GM15510 (cell line): ENCODE measurements around the gene KDR.

Experiments
- POLR2A ChIP-seq: IDR thresholded peaks from 3 replicates; pipeline ENCODE4 v1.6.1; 2011; ENCODE audit warnings: borderline replicate concordance; ENCODE audit not compliant: insufficient read length; ENCODE audit errors: extremely low read depth

The KDR gene

DNA sequence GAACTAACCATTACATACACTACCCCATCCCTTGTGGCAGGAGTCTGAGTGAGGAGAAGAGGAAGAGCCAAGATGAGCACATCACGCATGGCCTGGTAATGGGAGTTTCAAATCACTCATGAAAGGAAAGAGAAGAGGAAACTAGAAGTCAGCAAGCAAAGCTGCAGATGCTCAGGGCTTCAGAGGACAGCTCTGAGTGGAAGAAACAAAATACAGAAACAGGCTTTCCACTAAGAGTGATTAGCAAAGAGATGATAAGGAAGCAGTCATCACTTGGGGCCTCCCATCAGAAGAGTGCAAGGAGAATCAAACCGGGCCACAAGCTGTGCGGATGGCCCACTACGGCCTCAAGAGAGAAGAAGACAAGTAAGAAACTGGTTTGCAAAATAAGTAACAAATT, 25.6 kb downstream of the KDR start:
- TF ChIP-seq POLR2A = no peak

GRCh38 chr4:55098456-55099204, 26.8 kb downstream of the KDR start:
- TF ChIP-seq POLR2A = no peak

DNA sequence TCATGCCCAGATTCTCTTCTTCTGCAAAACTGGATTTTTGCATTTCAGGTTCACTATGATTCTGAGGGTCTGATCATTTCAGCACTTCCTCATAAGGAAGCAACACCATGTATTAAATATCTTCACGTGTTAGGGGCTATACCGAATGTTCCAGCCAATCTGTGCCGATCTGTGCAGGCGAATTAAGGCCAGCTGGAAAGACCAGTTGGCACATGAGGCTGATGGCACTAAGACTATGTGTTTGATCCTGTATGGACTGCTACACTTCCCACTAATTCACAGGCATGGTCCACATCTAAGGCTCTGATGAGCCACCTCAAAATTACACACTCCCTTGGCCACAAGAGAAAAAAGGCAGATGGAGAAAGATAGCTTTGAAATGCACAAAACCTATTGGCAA, 28.8 kb downstream of the KDR start:
- TF ChIP-seq POLR2A = no peak

DNA sequence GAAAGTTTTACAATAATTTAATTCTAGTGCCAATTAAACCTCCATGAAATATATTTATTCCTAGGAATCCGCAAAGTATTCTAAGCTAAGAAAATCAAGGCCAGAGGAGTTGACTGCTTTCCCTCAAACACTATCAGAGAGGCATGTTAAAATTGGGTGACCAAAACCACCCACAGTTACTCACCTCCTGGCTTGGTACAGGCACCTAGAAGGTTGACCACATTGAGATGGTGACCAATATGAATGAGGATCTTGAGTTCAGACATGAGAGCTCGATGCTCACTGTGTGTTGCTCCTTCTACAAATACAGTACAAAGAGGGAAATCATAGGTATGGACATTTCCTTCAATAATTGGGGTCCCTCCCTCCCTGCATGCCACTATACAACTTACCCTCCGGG, 29.4 kb downstream of the KDR start:
- TF ChIP-seq POLR2A = no peak

GRCh38 chr4:55092504-55092903, 32.9 kb downstream of the KDR start:
- no peak for TF ChIP-seq POLR2A

DNA sequence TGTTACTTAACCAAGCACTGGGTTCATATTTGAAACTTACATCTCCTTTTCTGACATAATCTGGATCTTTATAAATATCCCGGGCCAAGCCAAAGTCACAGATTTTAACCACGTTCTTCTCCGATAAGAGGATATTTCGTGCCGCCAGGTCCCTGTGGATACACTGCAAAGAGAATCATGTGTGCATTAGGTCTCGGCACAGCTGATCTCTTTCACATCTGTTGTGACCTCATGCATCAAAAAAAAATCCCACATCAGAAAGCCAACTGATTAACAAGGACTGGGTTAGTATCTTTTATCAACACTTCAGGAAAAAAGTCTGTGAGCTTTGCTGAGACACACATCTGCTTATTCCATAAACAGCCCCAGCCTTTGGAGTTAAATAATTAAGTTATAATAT, 35.5 kb downstream of the KDR start:
- TF ChIP-seq POLR2A = no peak

DNA sequence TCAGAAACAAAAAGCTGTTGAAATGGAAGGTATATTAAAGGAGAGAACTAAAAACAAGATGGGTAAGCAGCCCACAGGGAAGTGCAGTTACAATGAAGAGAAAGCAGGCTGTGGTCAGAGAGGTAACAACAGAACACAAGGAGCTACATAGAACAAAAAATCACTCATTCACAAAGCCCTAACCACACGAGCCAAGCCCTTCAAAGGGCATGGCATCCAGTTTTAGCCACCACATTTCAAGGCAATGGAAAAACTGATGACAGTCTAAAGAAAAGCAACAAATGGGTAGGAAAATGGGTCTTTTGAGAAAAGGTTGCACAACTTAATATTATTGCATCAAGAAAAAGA, 37.5 kb downstream of the KDR start:
- TF ChIP-seq POLR2A = no peak

DNA sequence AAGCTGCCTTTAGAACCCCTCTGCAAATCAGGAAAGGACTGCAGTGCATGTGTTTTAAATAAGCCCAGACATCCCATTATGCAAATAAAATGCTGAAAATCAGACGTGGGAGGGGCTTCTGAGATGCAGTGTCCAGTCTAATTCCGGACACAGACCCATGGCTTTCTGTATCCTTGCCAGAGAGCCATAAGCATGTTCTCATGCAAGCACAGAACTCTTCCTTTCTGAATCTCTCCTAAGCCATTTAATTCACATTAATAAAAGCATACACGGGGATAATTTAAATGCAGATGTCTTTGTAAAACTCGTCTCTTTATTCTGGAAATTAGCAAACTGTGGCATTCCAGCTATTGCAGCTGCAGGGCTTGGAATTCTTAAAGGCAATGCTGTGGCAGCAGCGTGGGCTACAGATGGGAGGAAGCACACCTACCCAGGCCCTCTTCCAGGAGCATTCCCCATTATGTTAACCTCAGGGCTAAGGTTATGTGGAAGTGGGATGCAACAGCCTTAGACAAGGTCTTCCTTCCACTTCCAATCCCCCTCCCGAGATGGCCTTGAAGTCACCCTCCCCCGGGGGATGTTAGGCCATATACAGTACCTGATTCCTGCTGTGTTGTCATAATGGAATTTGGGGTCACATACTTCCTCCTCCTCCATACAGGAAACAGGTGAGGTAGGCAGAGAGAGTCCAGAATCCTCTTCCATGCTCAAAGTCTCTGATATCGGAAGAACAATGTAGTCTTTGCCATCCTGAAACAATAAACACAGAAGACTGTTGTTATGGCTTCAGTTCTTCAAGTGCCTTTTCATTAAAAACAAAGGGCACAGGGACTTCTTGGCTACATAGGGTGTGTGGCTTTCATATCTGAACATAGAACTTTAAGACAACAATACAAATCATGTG, 38.1 kb downstream of the KDR start:
- no peak for TF ChIP-seq POLR2A

DNA sequence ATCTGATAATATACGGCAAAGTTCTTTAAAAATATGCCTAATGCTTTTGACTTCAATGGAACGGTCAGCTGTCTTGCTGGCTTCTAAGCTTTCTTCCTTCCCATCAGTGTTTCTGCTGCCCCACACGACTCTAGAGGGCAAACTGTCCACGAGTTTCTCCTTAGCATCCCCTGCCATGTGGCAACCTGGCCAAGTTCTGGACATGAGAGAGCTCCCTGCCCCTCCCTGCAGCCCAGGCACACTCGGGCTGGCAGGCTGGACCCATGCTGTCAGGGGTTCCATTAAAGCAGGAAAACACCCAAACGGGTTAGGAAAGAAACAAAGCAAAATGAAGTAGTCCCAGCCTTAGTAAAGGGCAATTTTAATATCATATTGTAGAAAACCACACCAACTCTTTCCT, 38.8 kb downstream of the KDR start:
- no peak for TF ChIP-seq POLR2A

DNA sequence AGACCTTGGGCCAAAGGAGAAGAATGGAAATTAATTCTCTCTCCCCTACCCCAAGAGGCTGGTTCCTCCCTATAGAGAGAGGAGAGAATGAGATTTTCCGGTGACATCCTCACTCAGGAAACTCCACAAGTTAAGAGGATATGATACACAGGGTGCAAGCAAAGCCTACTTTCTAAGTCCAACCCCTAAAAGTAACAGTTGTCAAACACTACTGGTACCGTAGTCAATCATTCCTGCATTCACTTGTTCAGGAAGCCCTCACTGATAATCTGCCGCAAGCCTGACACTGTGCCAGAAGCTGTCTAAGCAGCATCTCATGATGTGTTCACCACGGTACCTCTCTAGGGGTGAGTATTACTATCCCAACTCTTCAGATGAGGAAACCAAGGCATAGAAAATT, 41.7 kb downstream of the KDR start:
- no peak for TF ChIP-seq POLR2A

GRCh38 chr4:55082756-55083155, 42.6 kb downstream of the KDR start:
- TF ChIP-seq POLR2A = no peak

GRCh38 chr4:55080174-55080865, 45.1 kb downstream of the KDR start:
- TF ChIP-seq POLR2A = no peak

DNA sequence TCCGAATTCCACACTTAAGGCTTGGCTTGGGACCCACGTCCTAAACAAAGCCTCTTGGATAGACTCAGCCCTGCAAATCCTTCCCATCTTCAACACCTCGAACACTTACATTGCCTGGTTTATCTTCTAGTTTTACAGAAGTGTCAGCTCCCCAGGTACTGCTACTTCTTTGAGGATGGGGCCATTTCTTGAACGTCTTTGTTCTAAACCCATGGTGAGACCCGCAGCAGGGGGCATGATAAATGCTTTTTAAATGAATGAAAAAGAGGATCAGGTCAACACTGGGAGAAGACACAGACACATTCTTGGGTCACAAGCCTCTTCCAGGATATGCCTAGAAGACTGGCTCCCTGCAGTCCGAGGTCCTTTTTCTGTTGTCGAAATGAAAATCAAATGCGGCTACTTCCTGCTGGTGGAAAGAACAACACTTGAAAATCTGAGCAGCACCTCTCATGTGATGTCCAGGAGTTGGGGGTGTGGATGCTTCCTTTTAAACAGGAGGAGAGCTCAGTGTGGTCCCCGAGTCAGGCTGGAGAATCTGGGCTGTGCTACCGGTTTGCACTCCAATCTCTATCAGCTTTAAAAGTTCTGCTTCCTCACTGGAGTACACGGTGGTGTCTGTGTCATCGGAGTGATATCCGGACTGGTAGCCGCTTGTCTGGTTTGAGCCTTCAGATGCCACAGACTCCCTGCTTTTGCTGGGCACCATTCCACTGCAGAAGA, 45.8 kb downstream of the KDR start:
- no peak for TF ChIP-seq POLR2A

- TF ChIP-seq POLR2A = no peak
Measured at GRCh38 chr4:55078987-55079386, 46.4 kb downstream of the KDR start.

- no peak for TF ChIP-seq POLR2A
Measured at GRCh38 chr4:55077577-55077976, 47.8 kb downstream of the KDR start.
